ENCODE data around the gene PKD1. TPM values are rescaled to one million over a fixed set of nuclear protein-coding genes. Genes with fewer than 3 reads are reported as not detected.

The PKD1 gene
- total RNA-seq, 2 donors from 2014 or later, result 78.9 to 237 TPM

DNA sequence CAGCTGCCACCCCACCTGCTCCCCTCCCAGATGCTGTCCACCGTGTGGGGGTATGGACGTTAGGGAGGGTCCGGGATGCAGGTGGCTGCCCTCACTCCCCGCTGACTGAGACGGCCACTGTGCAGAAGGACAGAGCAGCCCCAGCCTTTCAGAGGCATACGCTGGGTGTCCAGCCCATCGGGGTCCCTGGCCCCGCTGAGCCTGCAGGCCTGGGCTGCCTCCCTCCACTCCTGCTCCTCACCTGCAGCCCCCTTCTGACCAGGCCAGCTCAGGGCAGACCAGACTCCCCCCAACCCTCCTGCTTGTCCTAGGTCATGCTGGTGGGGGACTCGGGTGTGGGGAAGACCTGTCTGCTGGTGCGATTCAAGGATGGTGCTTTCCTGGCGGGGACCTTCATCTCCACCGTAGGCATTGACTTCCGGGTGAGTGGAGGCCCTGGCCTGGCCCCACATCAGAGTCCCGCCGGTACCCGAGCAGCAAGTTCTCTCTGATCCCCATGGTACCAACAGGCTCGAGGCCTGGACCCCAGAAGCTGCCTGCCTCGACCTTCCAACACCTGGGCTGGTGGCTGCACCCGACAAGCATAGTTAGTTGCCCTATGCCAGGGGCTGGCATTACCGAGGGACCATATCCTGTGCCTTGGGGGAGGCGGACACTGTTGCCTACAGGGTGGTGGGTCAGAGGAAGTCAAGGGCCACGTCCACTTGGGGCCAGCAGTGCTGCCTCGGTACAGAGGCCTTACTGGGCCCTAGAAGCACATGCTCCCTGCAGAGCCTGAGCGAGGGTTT, 14.1 kb upstream of the PKD1 start:
- peaks cover 72% of the 10 kb centered on the region for H3K4me1 ChIP-seq
- no peaks in the 10 kb centered on the region for H3K36me3 ChIP-seq (replicated peaks in 1 of 2; ENCODE audit: insufficient read depth in 1 of 2, low read depth in 2 of 2)
- intact Hi-C loops (cut with DNase I), result no loop called here
- ATAC-seq (no peak), DNase-seq (peak in 2 of 4 donors; percentile 40 to 41)
- peak in 1 of 3 donors; percentile 7 for TF ChIP-seq POLR2A (IDR thresholded peaks at IDR 0.05)
- TF ChIP-seq, protein P1, sequence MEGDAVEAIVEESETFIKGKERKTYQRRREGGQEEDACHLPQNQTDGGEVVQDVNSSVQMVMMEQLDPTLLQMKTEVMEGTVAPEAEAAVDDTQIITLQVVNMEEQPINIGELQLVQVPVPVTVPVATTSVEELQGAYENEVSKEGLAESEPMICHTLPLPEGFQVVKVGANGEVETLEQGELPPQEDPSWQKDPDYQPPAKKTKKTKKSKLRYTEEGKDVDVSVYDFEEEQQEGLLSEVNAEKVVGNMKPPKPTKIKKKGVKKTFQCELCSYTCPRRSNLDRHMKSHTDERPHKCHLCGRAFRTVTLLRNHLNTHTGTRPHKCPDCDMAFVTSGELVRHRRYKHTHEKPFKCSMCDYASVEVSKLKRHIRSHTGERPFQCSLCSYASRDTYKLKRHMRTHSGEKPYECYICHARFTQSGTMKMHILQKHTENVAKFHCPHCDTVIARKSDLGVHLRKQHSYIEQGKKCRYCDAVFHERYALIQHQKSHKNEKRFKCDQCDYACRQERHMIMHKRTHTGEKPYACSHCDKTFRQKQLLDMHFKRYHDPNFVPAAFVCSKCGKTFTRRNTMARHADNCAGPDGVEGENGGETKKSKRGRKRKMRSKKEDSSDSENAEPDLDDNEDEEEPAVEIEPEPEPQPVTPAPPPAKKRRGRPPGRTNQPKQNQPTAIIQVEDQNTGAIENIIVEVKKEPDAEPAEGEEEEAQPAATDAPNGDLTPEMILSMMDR (IDR thresholded peaks at IDR 0.05), result no peak
- H3K4me3 ChIP-seq, result no peak overlapping the region
- H3K9me3 ChIP-seq, result no peaks in the 10 kb centered on the region
- H3K27ac ChIP-seq, result peak overlapping the region; percentile 88 to 95 (median 91)
- no peaks in the 10 kb centered on the region for H3K27me3 ChIP-seq
- WGBS, 2 donors, result 34 to 55% methylated on average over 2 to 24 of the region's 24 CpGs

DNA sequence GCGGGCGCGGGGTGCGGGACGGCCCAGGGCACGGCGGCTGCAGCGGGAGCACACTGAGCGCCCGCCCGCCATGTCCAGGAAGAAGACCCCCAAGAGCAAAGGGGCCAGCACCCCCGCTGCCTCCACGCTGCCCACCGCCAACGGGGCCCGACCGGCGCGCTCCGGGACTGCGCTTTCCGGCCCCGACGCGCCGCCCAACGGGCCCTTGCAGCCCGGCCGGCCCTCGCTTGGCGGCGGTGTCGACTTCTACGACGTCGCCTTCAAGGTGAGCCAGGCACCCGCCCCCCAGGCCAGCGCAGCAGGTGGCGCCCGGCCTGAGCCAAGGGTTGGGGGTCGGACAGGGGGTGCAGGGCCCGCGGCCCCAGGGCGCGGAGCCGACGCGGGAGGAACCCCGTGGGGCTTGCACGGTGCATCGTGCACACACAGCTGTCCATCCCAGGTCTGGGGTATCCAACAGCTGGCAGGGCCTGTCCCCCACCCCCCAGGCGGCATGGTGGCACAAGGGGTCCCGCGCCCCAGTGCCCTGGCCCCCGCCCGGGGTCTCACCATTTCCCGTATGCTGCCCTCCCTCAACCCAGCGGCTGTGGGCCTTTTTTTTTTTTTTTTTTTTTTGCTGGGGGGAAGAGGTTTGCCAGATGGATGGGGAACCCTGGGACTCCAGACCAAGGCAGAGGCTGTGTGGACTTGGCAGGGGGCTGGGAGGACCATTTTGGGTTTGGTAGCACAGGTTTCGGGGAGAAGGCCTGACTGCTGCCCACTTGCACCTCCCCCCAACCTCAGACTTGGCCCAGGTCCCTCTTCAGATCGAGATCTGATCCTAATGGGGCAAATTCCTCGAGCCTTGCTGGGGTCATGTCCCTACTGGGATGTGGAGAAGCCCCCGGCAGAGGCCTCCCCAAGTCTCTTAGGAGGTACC, 13.3 kb upstream of the PKD1 start:
- DNase-seq (peak; percentile 59 to 72 (median 66)), ATAC-seq (peak; percentile 17)
- no peaks in the 10 kb centered on the region for H3K27me3 ChIP-seq
- intact Hi-C loops (cut with DNase I), result no loop called here
- H3K4me1 ChIP-seq, result peaks cover 69% of the 10 kb centered on the region
- no peaks in the 10 kb centered on the region for H3K36me3 ChIP-seq (replicated peaks in 1 of 2; ENCODE audit: insufficient read depth in 1 of 2, low read depth in 2 of 2)
- no peaks in the 10 kb centered on the region for H3K9me3 ChIP-seq
- H3K4me3 ChIP-seq, result peak overlapping the region; percentile 34 to 39
- H3K27ac ChIP-seq, result peak overlapping the region; percentile 88 to 95 (median 91)
- TF ChIP-seq, protein P1 (IDR thresholded peaks at IDR 0.05), result peak in 2 of 7 experiments; percentile 30 to 35
- TF ChIP-seq POLR2A (IDR thresholded peaks at IDR 0.05), result no peak
- WGBS, 2 donors, result 2% methylated on average over 9 to 61 of the region's 62 CpGs

DNA sequence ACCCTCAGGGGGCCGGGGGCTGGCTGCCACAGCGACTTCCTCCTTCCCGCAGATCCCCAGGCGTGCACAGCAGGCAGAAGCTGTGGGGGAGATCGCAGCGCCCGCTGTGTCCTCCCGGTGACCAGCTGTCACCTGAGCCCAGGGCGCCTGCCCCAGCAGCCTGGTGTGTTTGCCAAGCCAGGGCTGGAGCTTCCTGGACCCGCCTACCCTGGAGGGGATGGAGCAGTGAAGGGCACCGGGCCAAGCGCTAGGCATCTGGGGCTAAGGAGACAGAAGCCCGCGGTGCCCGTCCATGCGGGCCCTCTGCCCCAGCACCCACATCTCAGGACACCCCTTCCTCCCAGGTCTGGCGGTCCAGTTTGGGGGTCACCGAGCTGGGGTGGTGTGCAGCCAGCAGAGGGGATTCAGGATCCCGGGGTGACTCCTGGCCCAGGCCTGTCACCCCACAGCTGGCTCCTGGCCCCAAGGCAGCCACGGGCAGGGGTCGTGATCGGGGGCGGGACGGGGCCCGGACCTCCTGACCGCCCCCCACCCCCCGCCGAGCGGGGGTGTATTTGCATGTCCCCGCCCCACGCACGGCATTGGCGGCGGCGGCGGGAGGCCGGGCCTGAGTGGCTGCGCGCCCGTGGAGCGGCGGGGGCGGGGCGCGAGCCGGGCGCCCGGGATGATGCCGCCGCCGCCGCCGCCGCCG, 12.4 kb upstream of the PKD1 start, which contains the start of gene RAB26:
TSS of gene RAB26 (plus strand) at position 645 of the 691 bp plus-strand sequence. CDS start 159 bp downstream, outside the sequence.
- H3K27me3 ChIP-seq, result no peaks in the 10 kb centered on the region
- intact Hi-C loops (cut with DNase I), result no loop called here
- DNase-seq (peak; percentile 95 to 99 (median 96)), ATAC-seq (peak; percentile 86)
- TF ChIP-seq, protein P1 (IDR thresholded peaks at IDR 0.05), result no peak
- peak; percentile 73 to 90 (median 90) for TF ChIP-seq POLR2A (IDR thresholded peaks at IDR 0.05)
- H3K9me3 ChIP-seq, result no peaks in the 10 kb centered on the region
- H3K4me1 ChIP-seq, result peaks cover 60% of the 10 kb centered on the region
- H3K36me3 ChIP-seq (replicated peaks in 1 of 2; ENCODE audit: insufficient read depth in 1 of 2, low read depth in 2 of 2), result no peaks in the 10 kb centered on the region
- peak within 1 kb of the TSS; percentile 88 to 95 (median 91) for H3K27ac ChIP-seq
- WGBS, 2 donors, result 0 to 1% methylated on average over 1 to 53 of the region's 55 CpGs
- H3K4me3 ChIP-seq, result peak within 1 kb of the TSS; percentile 34 to 39

DNA sequence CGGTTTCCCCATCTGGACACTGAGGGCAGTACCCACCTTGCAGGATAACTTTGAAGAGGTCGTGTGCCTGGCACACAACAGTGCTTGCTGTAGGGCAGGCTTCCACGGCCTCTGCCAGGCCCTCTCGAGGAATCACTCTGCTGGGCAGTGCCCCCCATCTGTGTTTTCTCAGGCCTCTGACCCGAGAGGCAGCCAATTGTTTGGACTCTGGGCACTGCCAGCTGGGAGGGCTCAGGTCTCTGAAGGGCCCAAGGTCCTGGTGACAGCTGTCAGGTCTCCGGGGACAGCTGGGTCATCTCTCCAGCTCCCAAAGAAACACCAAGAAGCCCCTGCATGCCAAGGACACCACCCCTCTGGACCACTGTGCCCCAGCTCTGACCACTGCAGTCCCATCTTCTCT, 11.7 kb upstream of the PKD1 start:
- H3K9me3 ChIP-seq, result no peaks in the 10 kb centered on the region
- ATAC-seq, result no peak
- H3K27ac ChIP-seq, result peak overlapping the region; percentile 88 to 95 (median 91)
- peaks cover 53% of the 10 kb centered on the region for H3K4me1 ChIP-seq
- no peaks in the 10 kb centered on the region for H3K36me3 ChIP-seq (replicated peaks in 1 of 2; ENCODE audit: insufficient read depth in 1 of 2, low read depth in 2 of 2)
- H3K4me3 ChIP-seq, result no peak overlapping the region
- H3K27me3 ChIP-seq, result no peaks in the 10 kb centered on the region
- no peak for TF ChIP-seq POLR2A (IDR thresholded peaks at IDR 0.05)
- TF ChIP-seq, protein P1 (IDR thresholded peaks at IDR 0.05), result no peak
- intact Hi-C loops (cut with DNase I), result no loop called here
- WGBS, 2 donors, result 50% methylated on average over 6 of the region's 6 CpGs; no CpG with 5 or more reads in 1 of the 2 donors
- peak in 1 of 4 donors; percentile 28 for DNase-seq

Data from body of pancreas (tissue), 4 donors.